Peyer's patch (tissue), 4 donors: ENCODE measurements around the gene HBA2.

Experiments used
- CTCF ChIP-seq, 6 experiments: fragments of 450-650 bp in 4 of 6; fragments of 200-600 bp in 2 of 6; sonication (generic) in 1 of 6; IDR thresholded peaks; one replicate each; pipeline ENCODE4 v1.5.1; 2017 to 2019; ENCODE audit warnings: antibody characterized with exemption in 6 of 6, mild to moderate bottlenecking in 3 of 6, moderate library complexity in 1 of 6
- POLR2A ChIP-seq, 2 donors: fragments of 450-650 bp; IDR thresholded peaks; one replicate each; pipeline ENCODE4 v1.5.1; 2017; ENCODE audit warnings: antibody characterized with exemption in 2 of 2, mild to moderate bottlenecking in 2 of 2, moderate library complexity in 2 of 2

GRCh38 chr16:160691-161190, 11.9 kb upstream of the HBA2 start:
- no peak for TF ChIP-seq CTCF (IDR thresholded peaks at IDR 0.05)
- no peak for TF ChIP-seq POLR2A (IDR thresholded peaks at IDR 0.05)
